Right lobe of liver (tissue), 4 donors: ENCODE results near the gene GDPD5.

Source experiments
- POLR2A ChIP-seq: fragments of 450-650 bp; IDR thresholded peaks from one replicate; pipeline ENCODE4 v1.6.1; 2017; ENCODE audit warnings: antibody characterized with exemption, mild to moderate bottlenecking
- TF ChIP-seq, protein P1 (sequence below), 4 donors: fragments of 200-600 bp in 3 of 4; fragments of 450-650 bp in 1 of 4; IDR thresholded peaks; one replicate each; pipeline versions ENCODE4 v1.5.1 to v1.8.0; 2016 to 2022; ENCODE audit warnings: antibody characterized with exemption in 4 of 4, mild to moderate bottlenecking in 2 of 4
- donor health status: DM: no; HTN: no; CAD: no.
- donor health status: DM: no; HTN: no; CAD: no.
- donor health status: DM: no; HTN: yes; CAD: no.

DNA sequence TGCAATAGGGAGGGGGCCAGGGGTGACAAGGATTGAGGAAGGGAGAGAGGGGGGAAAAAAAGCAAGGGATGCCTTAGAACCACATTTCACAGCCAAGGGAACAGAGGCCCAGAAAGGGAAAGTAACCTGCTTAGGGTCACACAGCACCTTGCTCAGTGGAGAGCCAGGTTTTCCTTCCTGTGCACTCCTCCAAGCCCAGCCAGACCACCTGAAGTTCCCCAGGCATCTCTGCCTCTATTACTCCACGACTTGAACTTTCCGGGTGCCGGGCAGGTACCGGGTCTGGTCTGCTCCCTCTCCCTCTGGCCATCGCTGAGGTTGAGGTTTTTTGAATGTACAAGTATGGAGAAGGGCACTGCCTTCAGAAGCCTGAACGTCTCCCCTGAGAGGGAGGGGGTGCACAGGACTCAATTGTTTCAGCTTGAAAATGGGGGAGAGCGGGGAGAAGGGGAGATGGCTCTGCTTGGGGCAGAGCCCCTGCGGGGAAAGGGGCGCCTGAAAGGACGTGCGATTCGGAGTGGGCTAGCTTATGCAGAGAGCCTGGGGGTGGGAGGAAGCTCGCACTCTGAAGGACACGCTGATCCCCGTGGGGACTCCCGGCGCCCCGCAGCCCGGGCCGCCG lies 35.8 kb upstream of the GDPD5 start:
- no peak for TF ChIP-seq POLR2A
- TF ChIP-seq, protein P1, sequence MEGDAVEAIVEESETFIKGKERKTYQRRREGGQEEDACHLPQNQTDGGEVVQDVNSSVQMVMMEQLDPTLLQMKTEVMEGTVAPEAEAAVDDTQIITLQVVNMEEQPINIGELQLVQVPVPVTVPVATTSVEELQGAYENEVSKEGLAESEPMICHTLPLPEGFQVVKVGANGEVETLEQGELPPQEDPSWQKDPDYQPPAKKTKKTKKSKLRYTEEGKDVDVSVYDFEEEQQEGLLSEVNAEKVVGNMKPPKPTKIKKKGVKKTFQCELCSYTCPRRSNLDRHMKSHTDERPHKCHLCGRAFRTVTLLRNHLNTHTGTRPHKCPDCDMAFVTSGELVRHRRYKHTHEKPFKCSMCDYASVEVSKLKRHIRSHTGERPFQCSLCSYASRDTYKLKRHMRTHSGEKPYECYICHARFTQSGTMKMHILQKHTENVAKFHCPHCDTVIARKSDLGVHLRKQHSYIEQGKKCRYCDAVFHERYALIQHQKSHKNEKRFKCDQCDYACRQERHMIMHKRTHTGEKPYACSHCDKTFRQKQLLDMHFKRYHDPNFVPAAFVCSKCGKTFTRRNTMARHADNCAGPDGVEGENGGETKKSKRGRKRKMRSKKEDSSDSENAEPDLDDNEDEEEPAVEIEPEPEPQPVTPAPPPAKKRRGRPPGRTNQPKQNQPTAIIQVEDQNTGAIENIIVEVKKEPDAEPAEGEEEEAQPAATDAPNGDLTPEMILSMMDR (IDR thresholded peaks at IDR 0.05): no peak
